Pancreas (tissue), 10 donors: ENCODE results near the gene VPS13D. TPM values are rescaled to one million over a fixed set of nuclear protein-coding genes. Genes with fewer than 3 reads are reported as not detected.

Experiments used
- ATAC-seq, 4 donors: fragments of 200-7000 bp; cut with Tn5 transposase; one replicate each; pipeline versions ENCODE4 v1.8.0 to v1.9.1; 2020; ENCODE audit warnings: mild to moderate bottlenecking in 4 of 4, moderate library complexity in 4 of 4
- DNase-seq, 6 donors: peaks; one replicate each; pipeline ENCODE4 v3.0.0-alpha.2; 2020
- FAIRE-seq: peaks from 2 replicates; lab custom pipeline; 2012; peaks lifted over from hg19 to GRCh38; lab: Jason Lieb, UNC
- H3K27ac ChIP-seq, 4 donors: fragments of 200-600 bp; sonication (generic); 1 replicate in 3 of 4; 2 replicates in 1 of 4; pipeline versions ENCODE4 v1.5.0 to v1.8.0; 2020
- H3K27me3 ChIP-seq, 4 donors: fragments of 200-600 bp; one replicate each; pipeline ENCODE4 v1.8.0; 2021
- H3K36me3 ChIP-seq, 3 donors: fragments of 200-600 bp; sonication (generic) in 1 of 3; one replicate each; pipeline versions ENCODE4 v1.5.0 to v1.8.0; 2020 to 2021
- H3K4me1 ChIP-seq, 3 donors: fragments of 200-600 bp; one replicate each; pipeline ENCODE4 v1.8.0; 2021
- H3K4me3 ChIP-seq, 4 donors: fragments of 200-600 bp; sonication (generic) in 2 of 4; one replicate each; pipeline versions ENCODE4 v1.5.0 to v1.8.0; 2020 to 2021
- H3K9me3 ChIP-seq, 4 donors: fragments of 200-600 bp; one replicate each; pipeline ENCODE4 v1.8.0; 2021
- WGBS, 2 donors: extraction: QIAGEN DNeasy Blood & Tissue Kit; methylation state at CpG; one replicate each; pipeline ENCODE4 v1.1.7; 2013; 5-methylcytosine and 5-hydroxymethylcytosine counted together
- intact Hi-C, 3 donors: fragments of 100-400 bp; cut with DNase I; formaldehyde crosslinking; loops; one replicate each; pipeline versions ENCODE4 v1.11.1 to v1.14.2; 2022
- polyA plus RNA-seq, 2 donors: library from polyadenylated mRNA; stranded (reverse); fragments of 200-250 nt; gene quantifications; one replicate each; pipeline ENCODE4 v1.2.3, GENCODE V29; 2013
- total RNA-seq, 6 donors: library from RNA; stranded (reverse); fragmentation: NEBNext Ultra II Directional in 4 of 6; extraction: Animal tissue kit (Norgen Biotek cat#: 25700) in 4 of 6; gene quantifications; one replicate each; pipeline versions ENCODE4 v1.2.1 to v1.2.4, GENCODE V29; 2021 to 2023
- TF ChIP-seq, protein P1 (sequence below), 4 donors: fragments of 200-600 bp; sonication (generic) in 3 of 4; IDR thresholded peaks; one replicate each; pipeline versions ENCODE4 v1.5.0 to v1.8.0; 2021; ENCODE audit warnings: antibody characterized with exemption in 4 of 4
- donor health status: healthy with polysubstance abuse.
- donor health status: DM: no; HTN: no; CAD: no; lungs with moderate emphysema.
- donor health status: DM: no; HTN: no; CAD: no.
- donor health status: control.
- donor health status: control.
- donor health status: Bipolar disorder and iron deficiency.
- donor health status: DM: yes; HTN: yes; CAD: no.
- donor health status: DM: no; HTN: no; CAD: no.
- donor health status: DM: no; HTN: no; CAD: no.
- donor health status: DM: yes; HTN: yes; CAD: no.

VPS13D gene
- total and polyA plus RNA-seq, 8 donors = 13.7 to 39.0 (median 24.8) TPM

DNA sequence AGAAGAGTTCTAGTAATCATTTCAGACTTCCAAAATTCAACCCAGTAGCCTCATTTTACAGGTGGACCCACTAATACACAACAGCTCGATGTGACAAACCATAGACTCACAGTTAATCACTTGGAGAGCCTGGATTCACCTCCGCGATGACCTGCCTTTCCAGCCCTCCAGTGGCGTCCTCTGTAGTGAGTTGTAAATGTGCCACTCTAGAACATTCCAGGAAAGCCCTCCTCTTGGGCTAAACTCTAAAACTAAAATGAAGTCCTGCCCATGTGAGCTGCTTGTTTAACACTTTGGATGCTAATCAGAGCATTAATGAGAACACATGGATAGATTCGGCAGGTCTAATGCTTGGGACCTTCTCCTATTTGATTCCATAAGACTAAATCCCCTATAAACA lies 247.5 kb downstream of the VPS13D start:
- intact Hi-C loops = loop anchor here in 1 of 3 donors (10.0 kb wide), 1 partner anchor 137 kb away; the partner anchor contains the start of gene DHRS3
- H3K4me1 ChIP-seq = peaks cover 38 to 68% (median 54%) of the 10 kb centered on the region in 3 donors
- no peak for DNase-seq

DNA sequence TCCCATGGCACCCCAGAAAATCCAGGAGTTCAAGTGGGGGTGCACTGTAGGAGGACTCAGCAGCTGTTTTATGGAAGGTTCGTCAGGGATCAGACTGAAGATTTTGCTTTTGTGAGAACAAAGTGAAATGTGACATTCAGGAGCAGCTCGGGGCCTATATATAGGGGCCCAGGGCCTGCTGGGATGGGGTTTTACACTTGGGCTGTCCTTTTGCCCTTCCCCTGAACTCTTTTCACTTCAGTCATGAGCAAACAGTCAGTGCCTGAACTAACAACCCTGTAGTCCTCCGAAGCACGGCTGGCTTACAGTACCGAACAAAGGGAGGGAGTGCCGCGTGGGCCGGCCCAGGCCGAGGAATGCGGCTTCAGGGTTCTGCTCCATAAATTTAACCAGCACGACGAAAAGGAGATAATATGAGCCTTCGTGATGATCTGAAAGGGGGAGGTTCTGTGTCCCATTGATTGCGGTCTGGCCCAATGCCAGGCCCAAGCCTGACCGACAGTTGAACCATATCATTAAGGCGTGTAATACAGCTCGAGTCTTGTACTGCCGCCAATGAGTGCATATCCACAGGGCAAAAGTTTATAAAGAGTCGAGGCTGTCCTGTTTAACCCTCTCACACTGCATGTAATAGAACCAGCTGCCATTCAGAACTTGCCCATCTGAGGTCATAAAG lies 248.2 kb downstream of the VPS13D start:
- no peaks in the 10 kb centered on the region for H3K27me3 ChIP-seq
- ATAC-seq = peak; percentile 63 to 76 (median 73)
- peaks cover 38 to 68% (median 54%) of the 10 kb centered on the region in 3 donors for H3K4me1 ChIP-seq
- peak overlapping the region; percentile 18 to 80 (median 49) for H3K27ac ChIP-seq
- 5 to 12% methylated on average over 19 of the region's 19 CpGs for WGBS, 2 donors
- H3K36me3 ChIP-seq = no peaks in the 10 kb centered on the region
- no peaks in the 10 kb centered on the region for H3K9me3 ChIP-seq
- peak; percentile 90 for FAIRE-seq
- DNase-seq = peak; percentile 72 to 88 (median 80)
- no peak overlapping the region for H3K4me3 ChIP-seq
- TF ChIP-seq, protein P1, sequence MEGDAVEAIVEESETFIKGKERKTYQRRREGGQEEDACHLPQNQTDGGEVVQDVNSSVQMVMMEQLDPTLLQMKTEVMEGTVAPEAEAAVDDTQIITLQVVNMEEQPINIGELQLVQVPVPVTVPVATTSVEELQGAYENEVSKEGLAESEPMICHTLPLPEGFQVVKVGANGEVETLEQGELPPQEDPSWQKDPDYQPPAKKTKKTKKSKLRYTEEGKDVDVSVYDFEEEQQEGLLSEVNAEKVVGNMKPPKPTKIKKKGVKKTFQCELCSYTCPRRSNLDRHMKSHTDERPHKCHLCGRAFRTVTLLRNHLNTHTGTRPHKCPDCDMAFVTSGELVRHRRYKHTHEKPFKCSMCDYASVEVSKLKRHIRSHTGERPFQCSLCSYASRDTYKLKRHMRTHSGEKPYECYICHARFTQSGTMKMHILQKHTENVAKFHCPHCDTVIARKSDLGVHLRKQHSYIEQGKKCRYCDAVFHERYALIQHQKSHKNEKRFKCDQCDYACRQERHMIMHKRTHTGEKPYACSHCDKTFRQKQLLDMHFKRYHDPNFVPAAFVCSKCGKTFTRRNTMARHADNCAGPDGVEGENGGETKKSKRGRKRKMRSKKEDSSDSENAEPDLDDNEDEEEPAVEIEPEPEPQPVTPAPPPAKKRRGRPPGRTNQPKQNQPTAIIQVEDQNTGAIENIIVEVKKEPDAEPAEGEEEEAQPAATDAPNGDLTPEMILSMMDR (IDR thresholded peaks at IDR 0.05) = no peak
- intact Hi-C loops = loop anchor here in 1 of 3 donors (10.0 kb wide), 1 partner anchor 137 kb away; the partner anchor contains the start of gene DHRS3

More for the DNA sequence above, 247.5 kb downstream of the VPS13D start:
- Histone ChIP-seq H3K27ac (peak overlapping the region in 3 of 4 donors; percentile 18 to 80 (median 63)), H3K4me3 (no peak overlapping the region), H3K36me3 (no peaks in the 10 kb centered on the region), H3K9me3 (no peaks in the 10 kb centered on the region), H3K27me3 (no peaks in the 10 kb centered on the region)
- ATAC-seq (no peak), FAIRE-seq (no peak)
- WGBS, 2 donors = 94 to 95% methylated on average over 5 of the region's 5 CpGs
- TF ChIP-seq, protein P1 (IDR thresholded peaks at IDR 0.05) = no peak

DNA sequence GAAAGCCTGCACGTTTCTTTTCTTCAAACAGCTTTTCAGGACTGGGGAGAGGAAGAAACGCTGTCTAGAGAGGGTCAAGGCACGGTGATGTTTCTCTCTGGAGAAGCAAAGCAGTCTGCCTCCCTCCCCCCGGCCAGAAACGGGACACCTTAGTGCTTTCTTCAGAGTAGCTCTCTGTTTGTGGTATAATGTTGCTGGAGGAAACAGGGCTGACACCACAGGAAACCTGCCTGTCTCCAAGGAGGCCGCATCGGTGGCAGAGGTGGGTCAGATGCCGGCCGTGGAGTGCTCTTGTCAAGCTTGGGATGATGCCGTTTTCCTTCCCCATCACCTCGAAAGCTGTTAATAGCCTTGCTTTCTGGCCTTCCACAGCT lies 248.8 kb downstream of the VPS13D start:
- H3K27me3 ChIP-seq = no peaks in the 10 kb centered on the region
- no peak for DNase-seq
- FAIRE-seq = no peak
- no peak for ATAC-seq
- peak overlapping the region in 2 of 4 donors; percentile 63 to 80 for H3K27ac ChIP-seq
- WGBS, 2 donors = 46 to 49% methylated on average over 11 of the region's 11 CpGs
- no peaks in the 10 kb centered on the region for H3K36me3 ChIP-seq
- H3K4me3 ChIP-seq = no peak overlapping the region
- H3K9me3 ChIP-seq = no peaks in the 10 kb centered on the region
- H3K4me1 ChIP-seq = peaks cover 38 to 63% (median 54%) of the 10 kb centered on the region in 3 donors
- TF ChIP-seq, protein P1 (IDR thresholded peaks at IDR 0.05) = no peak
- intact Hi-C loops = loop anchor here in 1 of 3 donors (10.0 kb wide), 1 partner anchor 136 kb away; the partner anchor contains the start of gene DHRS3

DNA sequence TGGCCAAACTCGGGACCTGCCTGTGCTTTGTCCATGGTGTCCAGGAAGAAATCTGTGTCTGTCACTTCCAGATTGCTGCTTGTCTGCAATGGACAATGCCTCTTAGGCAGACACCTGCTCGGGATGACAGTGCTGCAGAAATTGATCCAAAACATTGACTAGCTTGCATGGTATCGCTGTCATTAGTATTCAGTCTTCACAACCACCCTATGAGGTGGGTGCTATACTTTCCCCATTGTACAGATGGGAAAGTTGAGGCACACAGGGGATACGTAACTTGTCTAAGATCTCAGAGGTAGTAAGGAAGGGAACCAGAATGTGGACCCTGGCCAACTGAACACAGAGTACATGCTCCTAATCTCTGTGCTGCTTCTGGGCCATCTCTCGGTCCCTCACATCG lies 249.5 kb downstream of the VPS13D start:
- no peaks in the 10 kb centered on the region for H3K36me3 ChIP-seq
- ATAC-seq (no peak), FAIRE-seq (no peak), DNase-seq (no peak)
- no peak overlapping the region for H3K4me3 ChIP-seq
- H3K9me3 ChIP-seq = no peaks in the 10 kb centered on the region
- TF ChIP-seq, protein P1 (IDR thresholded peaks at IDR 0.05) = no peak
- intact Hi-C loops = loop anchor here in 1 of 3 donors (10.0 kb wide), 1 partner anchor 135 kb away; the partner anchor contains the start of gene DHRS3
- H3K27me3 ChIP-seq = no peaks in the 10 kb centered on the region
- 82 to 88% methylated on average over 6 of the region's 6 CpGs for WGBS, 2 donors
- peaks cover 35 to 57% (median 52%) of the 10 kb centered on the region in 3 donors for H3K4me1 ChIP-seq
- H3K27ac ChIP-seq = peak overlapping the region in 1 of 4 donors; percentile 63

DNA sequence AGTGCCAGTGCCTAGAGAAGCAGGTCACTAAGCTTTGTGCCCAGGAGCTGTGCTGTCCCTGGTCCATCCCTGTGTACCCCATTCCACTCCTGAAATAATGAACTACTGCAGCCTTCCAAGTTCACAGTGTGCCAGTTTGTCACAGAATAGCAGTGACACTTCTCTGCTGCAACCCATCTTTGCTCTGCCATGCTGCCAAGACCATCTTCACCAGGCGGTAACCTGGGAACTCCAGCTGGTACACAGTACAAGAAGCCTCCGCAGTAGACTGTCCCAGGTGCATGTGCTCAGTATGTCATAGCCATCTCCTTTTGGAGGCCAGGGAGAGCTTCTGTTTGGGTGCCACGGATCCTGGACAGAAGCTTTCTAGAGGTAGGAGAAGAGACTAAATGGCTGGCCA lies 250.2 kb downstream of the VPS13D start:
- no peaks in the 10 kb centered on the region for H3K9me3 ChIP-seq
- intact Hi-C loops = no loop called here
- H3K27ac ChIP-seq = no peak overlapping the region
- H3K4me1 ChIP-seq = peaks cover 28 to 55% (median 48%) of the 10 kb centered on the region in 3 donors
- TF ChIP-seq, protein P1 (IDR thresholded peaks at IDR 0.05) = no peak
- H3K36me3 ChIP-seq = no peaks in the 10 kb centered on the region
- FAIRE-seq = no peak
- DNase-seq = no peak
- no peak for ATAC-seq
- 94 to 98% methylated on average over 3 of the region's 3 CpGs for WGBS, 2 donors
- no peaks in the 10 kb centered on the region for H3K27me3 ChIP-seq
- H3K4me3 ChIP-seq = no peak overlapping the region
